D341Med (cell line): ENCODE measurements around the gene LTF.

Experiments
- DNase-seq: peaks from one replicate; pipeline ENCODE4 v3.0.0; 2012; ENCODE audit warnings: low spot score

Gene LTF

GRCh38 chr3:46490338-46491084, 25.8 kb upstream of the LTF start:
- no peak for DNase-seq

- no peak for DNase-seq
These were observed 25.2 kb upstream of the LTF start for GRCh38 chr3:46489875-46490274.

GRCh38 chr3:46489381-46489780, 24.7 kb upstream of the LTF start:
- no peak for DNase-seq

GRCh38 chr3:46488735-46489361, 24.1 kb upstream of the LTF start:
- DNase-seq: peak; percentile 91

DNA sequence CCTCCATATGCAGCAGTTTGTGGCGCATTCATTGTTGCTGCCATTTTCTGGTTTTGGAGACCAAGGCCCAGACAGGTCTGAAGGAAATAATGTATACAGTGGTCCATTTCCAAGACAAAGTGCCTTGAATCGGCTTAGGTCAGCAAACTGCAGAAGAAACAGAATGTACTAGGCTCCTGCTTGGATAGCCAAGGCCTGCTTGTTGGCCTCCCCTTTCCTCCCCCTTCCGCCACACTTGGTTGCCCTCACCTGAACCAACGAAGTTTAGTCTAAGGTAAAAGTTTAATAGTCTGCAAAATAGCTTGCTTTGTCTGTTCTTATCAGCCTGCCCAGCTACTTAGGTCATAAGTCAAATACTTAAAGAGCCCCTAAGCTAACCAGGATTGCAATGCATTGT, 21.1 kb upstream of the LTF start:
- DNase-seq: no peak

DNA sequence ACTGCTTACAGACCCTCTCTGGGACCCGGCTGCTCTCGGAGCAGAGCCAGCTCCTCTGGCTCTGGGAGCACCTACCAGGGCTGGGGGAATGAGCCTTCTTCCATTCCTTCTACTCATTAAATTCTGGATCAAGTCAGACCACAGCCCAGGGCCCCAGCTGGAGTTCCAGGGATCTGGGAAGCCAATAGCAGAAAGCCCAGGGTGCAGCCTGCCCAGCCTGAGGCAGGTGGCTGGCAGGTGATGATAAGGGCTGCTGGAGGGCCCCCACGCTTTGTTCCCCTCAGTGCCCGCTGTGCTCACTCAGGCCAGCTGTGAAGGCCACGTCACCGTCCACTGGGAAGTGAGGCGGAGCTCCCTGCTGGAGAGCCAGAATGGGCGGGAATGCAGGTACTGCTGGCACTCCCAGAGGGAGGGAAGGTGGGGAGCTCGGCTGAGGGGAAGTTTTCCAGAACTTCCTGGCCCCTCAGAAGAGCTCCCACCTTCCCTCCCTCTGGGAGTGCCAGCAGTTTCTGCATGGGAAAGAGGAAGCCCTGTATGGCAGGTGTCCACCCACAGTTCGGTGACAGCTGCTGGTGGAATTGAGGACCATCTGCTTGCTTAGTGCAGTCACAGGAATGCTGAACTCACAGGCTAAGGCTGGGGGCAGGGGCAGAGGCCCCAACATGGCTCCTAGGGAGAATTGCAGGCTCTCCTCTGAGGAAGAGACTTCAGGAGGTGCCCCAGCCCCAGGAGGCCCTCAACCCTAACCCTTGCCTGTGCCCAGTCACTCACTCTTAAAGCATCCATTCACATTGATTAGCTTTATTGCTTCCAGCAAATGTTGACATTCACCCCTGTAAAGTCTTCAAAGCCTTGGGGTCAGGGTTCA, 20.4 kb upstream of the LTF start:
- no peak for DNase-seq

GRCh38 chr3:46484388-46484787, 19.7 kb upstream of the LTF start:
- DNase-seq: no peak

DNA sequence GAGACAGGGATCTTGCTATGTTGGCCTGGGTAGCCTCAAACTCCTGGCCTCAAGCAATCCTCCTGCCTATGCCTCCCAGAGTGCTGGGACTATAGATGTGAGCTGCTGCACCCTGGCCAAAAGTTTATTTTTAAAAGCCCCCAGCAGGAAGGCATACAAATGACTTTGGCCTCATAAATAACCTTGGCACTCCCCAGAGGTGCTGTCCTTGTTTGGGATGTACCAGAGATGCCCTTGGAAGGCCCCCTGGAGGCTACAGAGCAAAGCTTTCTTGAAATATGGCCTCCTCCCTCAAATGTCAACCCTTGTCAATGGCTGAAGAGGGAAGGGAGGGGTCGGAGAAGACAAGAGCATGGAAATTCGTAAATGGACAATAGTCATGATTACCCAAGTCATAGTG, 19.1 kb upstream of the LTF start:
- no peak for DNase-seq

- no peak for DNase-seq
These were observed 18.1 kb upstream of the LTF start for GRCh38 chr3:46482632-46483350.

- DNase-seq: no peak
These were observed 16.9 kb upstream of the LTF start for GRCh38 chr3:46481636-46482035.

GRCh38 chr3:46480491-46481195, 15.9 kb upstream of the LTF start:
- no peak for DNase-seq

GRCh38 chr3:46479696-46480095, 15.0 kb upstream of the LTF start:
- DNase-seq: no peak

- no peak for DNase-seq
These were observed 14.3 kb upstream of the LTF start for GRCh38 chr3:46479021-46479420.

DNA sequence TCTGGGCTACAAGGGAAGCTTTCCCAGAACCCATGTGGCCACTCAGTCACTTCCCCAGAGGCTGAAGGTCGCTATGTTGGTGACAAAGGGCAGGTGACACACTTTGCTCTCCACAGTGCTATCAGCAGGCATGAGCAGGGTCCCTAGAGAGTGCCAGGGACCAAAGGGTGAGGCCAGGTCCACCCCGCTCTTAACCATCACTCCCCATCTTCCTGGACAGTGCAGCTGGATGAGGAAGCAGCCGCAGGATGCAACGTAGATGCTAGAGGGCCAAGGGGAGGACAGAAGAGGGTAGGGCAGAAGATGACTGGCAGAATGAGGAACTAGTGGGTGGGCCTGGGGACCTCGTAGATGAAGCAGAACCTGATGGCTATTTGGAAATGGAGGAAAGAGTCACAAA, 13.6 kb upstream of the LTF start:
- DNase-seq: no peak

DNA sequence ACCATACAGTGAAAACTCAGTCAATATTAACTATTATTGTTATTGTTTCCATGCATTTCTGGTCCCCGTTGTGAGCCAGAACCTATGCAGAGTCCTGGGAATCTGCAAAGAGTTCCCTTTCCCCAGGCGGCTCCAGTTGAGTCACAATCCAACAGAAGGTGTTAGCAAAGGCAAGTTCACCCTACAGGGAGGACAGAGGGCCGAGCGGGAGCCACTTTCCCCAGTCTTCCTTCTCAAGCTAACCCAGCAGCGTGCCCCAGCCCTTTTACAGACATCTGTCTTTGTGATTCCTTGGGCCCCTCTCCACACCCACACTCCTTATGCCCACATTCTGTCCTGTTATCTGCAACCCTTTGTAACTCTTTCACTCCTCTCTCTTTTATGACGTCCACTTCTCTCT, 13.1 kb upstream of the LTF start:
- DNase-seq: no peak

DNA sequence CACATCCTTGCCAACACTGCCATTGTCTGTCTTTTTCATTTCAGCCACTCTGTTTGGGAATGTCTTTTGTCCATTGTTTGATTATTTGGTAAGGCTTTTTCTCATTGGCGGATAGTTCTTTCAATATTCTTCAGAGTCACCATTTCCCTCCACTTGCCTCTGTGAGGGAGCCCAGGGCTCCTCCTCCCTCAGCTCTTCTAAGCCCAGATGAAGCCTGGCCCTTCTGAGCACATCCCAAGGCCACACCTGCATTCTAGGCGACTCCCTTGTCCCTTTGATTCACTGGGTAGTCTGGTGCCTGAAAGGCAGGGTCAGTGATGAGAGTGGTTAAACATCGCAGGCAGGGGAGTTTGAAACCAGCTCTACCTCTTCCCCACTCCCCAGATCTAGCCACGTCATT, 12.4 kb upstream of the LTF start:
- no peak for DNase-seq

- DNase-seq: no peak
These were observed 8.0 kb upstream of the LTF start for GRCh38 chr3:46472736-46473135.

DNA sequence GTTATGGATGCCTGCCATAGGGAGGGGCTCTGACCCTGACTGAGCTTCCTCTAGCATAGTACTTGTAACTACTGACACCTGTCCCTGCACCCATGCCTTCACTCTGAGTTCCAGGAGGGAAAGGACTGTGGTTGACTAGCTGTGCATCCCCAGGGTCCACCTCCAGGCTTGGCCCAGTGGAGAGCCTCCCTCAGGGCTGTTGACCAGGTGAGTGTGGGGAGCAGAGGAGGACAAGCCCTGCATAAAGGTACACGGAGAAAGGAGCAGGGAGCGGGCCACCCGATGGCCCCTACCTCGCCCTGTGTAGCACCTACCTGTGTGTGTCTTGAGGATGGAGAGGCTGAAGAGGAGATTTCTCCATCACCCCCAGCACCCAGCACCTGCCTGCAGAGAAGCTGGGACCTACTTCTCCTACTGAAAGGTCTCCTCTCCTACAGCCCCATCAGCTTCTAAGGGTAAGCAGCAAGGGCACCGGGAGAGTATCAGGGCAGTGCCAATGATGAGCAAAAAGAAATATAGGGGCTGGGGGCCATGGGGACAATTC, 6.7 kb upstream of the LTF start:
- no peak for DNase-seq

GRCh38 chr3:46470831-46471230, 6.1 kb upstream of the LTF start:
- DNase-seq: no peak

GRCh38 chr3:46469680-46470357, 5.1 kb upstream of the LTF start:
- DNase-seq: no peak
